DMS53 treated with DMSO at 0.1 percent for 48 hours (cell line): ENCODE data around the gene CBFA2T3.

ENCODE experiments used
- DNase-seq: peaks from one replicate; lab custom pipeline; 2025; ENCODE audit not compliant: unreplicated experiment; lab: John Stamatoyannopoulos, UW

The CBFA2T3 gene

DNA sequence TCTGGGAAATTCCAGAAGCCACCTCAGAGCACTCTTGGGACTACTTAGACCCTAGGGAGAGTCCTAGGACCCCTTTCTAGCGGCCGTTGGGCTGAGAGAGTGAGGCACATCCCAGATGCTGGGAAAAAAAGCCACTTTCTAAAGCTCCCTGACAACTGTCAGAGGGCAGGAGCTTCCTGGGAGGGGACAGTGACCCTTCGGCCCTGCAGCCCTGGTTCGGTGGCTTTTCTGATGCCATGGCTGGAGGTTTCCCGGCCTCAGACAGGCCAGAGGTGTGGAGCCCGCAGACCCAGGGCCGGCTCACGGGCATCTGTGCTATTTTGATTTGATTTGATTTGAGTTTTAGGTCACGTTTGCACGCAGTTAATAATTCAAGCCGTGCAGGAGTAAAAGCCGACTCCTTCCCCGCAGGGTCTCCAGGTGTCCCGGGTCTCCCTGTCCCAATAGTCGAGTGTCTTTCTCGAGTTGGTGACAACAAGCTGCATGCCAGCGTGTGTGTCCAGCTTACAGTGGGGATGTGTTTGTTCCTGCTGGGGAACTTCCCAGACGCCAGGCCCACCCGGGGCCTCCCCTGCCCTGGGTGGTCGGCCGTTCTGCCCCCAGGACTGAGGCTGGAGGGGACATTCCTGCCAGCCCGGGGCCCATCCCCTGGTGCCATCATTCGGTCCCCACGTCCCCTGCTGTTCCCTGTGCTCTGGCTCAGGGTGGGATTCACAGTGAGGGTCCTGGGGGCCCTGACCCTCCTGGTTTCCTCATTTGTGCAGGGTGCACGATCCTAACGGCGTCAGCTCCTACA lies 1.0 kb upstream of the CBFA2T3 start:
- DNase-seq = no peak

DNA sequence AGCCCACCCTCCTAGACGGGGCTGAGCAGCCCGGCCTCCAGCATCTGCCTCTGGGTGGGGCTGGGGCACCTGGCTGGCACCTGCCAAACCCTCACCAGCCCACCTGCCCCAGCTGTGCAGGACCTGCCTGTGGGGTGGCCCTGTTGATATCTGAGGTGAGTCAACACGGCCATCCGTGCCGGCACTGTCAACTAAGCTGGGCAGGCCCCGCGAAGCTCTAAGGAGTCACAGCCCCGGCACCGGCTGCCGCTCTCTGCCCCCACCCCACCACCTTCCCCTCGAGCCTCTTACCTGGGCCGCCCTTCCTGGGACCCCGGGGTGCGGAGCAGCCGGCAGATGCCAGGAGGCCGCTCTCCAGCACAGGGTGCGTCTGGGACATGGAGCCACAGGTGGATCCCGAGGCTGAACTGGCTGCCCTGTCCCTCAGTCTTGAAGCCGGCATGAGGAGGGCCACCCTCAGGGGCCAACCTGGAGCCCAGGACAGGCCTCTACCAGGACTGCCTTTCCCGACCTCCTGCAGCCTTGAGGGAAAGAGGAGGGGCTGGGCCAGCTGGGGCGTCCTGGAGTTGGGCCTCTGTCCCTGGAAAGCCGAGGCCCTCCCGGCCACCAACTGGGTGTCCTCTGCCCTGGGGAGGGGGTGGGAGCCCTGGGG lies 515 bp downstream of the CBFA2T3 start:
- no peak for DNase-seq

DNA sequence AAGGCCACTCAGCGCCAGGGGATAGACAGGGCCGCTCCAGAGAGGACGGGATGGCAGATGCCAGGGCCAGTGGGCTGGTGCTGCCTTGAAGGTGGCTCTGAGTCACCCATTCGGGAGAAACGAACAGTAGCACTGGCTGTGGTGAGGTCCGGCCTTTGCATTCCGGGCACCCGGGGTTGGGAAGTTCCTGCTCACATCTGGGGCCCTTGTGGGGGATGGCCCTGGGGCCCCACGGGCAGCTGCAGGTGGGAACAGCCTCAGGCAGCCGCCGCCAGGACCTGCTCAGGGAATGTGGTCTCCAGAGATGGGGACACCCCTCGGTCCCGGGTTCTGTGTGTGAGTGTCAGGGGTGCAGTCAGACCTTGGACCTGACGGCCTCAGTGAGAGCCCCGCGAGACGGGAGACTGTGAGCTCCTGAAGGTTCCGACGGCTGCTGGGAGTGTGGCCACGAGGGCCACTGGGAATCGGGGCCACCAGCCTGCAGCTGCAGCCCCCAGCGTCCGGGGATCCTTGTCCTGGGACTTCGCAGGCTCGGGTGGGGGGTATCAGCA lies 1.4 kb downstream of the CBFA2T3 start:
- no peak for DNase-seq

DNA sequence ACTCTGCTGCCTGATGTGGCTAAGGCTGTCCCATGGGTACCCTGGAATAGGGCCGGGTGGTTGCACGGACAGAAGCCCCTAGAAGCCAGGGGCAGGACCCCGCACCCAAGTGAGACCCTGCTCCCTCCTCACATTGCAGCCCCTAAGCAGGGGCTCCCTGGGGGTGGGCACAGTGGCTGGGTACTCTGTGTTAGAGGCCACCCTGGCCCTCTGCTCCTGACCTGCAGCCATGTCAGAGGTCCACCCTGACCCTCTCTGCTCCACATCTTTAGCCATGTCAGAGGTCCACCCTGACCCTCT lies 2.1 kb downstream of the CBFA2T3 start:
- DNase-seq = no peak

DNA sequence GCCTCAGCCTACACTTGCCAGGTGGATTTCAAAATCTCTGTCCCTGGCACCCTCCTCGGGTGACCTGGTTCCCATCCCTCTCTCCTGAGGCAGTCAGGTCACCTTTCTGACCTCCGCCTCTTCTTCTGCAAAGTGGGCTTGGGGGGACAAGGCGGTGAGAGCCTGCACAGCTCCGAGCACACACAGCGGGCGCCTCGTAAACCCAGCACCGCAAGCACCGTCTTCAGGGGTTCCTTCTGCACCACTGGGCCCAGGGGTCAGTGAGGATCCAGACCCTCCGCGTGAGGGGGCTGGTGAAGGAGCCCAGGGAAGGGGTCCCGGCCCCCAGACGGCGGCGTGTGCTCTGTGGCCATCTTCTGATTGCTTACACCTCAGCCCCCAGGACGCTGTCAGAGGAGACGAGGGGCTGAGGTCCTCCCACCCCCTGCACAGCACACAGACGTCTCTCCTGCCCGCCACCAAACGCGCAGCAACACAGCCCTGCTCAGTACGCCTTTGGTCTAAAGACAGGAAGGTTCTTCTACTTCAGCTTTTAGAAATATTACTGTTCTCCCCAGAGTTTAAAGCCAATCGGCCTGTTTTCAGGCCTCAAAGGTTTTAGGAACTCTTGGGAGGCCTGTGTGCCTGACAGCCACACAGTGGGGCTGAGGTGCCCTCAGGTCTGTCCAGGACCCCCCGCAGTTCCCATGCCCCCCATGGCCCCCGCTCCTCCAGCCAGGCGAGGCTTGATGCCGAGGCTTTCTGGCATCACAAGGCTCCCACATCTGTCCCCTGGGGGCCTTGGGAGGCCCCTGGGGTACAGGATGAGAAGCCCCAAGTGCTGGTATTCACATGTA lies 2.7 kb downstream of the CBFA2T3 start:
- no peak for DNase-seq

DNA sequence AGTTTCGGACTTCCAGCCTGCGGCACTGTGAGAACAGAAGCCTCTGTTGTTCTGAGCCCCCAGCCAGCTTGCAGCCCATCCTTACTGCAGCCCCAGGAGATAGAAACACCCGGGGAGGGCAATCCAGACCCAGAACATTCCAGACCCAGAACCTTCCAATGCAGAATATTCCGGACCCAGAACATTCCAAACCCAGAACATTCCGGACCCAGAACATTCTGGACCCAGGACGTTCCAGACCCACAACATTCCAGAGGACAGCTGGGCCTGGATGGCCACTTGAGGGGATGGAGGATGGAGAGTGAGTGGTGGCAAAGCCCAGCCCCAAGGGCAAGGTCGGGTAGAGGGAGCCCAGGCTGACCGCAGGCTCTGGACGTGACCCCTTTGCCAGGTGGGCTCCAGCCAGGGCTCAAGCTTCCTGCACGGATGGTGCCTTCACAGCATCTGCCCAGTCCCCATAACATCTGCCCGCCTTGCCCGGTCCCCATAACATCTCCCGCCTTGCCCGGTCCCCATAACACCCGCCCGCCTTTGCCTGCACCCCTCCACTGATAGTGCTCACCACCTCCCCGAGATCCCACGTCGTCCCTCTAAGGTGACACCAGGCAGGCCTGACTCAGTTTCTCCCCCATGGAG lies 3.5 kb downstream of the CBFA2T3 start:
- no peak for DNase-seq

DNA sequence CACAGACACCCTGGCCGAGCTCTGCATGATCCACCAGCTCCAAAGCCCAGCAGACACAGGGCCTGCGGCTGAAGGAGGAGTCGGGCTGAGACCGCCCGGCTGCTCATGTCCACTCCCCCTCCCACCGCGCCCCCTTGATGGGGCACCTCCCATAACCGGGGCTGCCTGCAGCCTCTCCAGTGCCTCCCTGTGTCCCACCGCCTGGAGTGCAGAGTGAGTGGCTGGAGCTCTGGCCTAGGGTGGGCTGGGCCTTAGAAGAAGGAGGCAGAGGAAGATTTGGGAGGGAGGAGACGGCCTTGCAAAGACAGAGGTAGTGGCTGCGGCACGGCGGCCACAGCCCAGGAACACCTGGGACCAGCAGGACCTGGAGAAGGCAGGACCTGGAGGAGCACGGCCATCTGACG lies 4.0 kb downstream of the CBFA2T3 start:
- no peak for DNase-seq

DNA sequence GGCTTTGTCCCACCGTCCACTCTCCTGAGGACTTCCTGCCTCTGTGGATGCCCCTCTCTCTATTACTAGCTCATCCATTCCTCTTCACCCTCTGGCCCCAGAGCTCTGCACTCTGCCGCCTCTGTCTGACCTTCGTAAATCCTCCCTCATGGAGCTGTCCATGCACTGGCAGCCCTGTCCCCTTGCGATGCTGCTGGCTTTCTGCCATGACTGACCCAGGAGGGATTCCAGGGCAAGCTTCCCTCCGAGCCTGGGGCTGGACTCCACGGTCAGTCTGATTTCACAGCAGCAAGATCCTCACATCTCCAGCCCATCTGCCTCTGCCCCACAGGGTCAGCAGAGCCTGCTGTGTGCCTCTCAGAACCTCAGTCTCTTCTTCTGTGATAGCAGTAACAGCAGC lies 4.7 kb downstream of the CBFA2T3 start:
- no peak for DNase-seq

DNA sequence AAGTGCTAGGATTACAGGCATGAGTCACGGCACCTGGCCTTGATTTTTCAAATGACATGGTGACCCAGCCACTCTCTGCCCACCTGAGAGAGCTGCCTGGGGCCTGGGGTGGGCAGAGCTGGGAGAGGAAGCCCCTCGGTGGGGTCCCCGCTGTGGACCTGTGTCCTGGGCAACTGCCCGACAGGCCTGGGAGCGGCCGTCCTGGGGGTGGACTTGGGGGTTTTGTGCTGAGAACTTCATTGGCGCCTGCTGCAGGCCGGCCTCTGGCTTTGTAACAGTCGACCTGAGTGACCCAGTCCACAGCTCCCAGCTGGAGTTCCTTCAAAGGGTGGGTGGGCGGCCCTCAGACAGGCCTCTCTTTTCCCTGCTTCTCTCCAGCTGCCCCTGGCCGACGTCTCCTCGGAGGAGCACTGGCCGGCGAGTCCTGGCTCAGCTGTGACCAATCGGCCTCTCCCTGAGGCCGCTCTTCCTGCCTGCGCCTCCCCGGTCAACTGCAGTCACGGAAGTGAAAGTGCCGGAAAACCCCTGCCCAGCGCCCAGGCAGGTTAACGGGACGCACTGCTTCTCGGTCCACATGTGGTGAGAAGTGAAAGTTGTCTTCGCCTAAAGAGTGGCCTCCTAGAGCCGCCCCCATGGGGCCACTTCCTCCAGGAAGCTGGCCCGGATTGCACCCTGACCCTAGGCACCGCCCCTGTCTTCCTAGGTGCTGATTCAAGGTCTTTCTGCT lies 5.5 kb downstream of the CBFA2T3 start:
- DNase-seq = no peak

DNA sequence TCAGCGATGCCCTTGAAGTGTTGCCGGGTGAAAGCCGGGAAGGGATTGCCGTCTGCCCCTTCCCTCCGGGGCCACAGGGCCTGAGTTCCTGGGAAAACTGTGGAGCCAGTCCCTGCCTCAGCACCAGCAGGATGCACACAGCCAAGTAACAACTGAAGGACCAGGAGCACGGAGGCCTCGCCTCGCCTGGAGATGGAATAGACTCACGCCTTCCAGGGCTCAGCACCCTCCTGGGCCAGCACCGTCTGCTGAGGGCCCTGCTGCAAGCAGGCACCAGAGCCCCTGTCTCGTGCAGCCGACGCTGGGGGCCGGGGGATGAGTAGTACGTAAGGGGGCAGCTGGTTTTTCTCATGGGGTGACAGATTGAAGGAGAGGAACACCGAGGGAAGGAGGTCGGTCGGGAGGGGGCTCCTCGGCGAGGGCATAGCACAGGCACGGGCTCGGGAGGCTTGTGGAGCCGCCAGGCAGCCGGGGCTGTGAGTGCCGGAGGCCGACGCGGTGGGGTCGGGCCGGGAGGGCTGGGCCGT lies 6.4 kb downstream of the CBFA2T3 start:
- DNase-seq = no peak

DNA sequence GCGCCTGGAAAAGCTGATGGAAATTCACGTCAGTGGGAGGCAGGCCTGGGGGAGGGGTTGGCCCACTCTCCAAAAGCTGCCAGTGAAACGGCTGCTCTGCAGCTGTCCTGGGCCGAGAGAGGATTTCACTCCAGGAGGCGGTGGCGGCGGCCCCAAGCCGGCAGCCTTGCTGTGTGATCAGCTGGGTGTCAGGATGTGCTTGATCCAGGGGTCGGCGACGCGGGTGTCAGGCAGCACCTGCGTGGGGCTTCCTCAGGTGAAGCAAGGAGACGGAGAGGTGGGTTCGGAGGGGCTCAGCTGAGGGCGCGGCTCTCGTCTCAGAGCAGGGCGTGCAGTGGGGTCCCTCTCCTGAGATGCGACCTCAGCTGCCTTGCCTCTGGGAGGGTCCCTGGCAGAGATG lies 7.0 kb downstream of the CBFA2T3 start:
- DNase-seq = no peak

DNA sequence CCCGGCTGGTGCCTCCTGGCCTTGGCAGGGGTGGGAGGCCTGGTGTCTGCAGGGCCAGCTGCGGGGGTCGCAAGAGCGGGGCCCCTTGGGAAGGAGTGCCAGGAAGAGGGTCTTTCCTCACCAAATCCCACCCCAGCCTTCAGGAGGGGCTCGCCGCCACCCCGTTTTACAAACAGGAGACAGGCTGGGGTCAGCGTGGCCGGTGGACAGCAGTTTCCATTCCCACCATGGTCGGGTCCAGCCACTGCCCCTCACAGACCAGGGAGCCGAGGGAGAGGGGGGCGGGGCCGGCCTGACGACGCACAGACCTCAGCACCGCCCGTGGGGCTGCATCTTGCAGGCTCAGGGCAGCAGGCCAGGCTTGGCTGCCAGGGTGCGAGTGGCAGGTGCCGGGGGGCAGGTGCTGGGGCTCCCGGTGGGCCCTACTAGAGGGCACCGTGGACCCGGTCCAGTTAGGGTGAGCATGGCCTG lies 7.6 kb downstream of the CBFA2T3 start:
- DNase-seq = no peak

DNA sequence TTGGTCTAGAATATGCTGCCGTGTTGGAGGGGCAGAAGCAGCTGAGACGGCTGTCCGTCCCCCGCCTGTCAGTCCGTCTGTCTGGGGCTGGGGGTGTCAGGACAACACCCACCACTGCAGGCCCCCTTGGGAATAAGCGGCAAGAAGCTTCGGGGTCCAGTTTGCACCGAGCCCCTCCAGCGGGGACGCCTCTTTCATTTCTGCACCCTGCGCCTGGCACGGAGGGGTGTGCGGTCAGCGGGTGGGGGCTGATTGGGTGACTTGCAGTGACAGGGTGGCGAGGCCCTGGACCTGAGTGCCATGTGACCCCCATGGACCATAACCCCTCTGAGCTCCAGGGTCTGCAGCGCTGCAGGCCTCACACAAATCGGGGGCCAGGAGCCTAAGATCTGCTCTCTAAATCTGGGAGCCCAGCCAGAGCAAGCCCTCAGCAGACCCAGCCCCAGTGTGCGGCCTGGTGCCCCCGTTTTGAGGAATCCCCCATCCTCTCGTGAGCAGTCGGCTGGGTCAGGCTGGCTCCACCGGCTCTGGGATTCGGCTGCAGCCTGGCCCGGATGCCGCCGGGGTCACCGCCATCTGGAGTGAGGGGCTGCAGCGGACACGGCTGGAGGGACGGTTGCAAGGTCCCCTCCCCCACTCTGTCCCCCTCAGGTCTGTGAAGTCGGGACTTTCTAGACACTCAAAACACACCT lies 8.3 kb downstream of the CBFA2T3 start:
- DNase-seq = no peak

DNA sequence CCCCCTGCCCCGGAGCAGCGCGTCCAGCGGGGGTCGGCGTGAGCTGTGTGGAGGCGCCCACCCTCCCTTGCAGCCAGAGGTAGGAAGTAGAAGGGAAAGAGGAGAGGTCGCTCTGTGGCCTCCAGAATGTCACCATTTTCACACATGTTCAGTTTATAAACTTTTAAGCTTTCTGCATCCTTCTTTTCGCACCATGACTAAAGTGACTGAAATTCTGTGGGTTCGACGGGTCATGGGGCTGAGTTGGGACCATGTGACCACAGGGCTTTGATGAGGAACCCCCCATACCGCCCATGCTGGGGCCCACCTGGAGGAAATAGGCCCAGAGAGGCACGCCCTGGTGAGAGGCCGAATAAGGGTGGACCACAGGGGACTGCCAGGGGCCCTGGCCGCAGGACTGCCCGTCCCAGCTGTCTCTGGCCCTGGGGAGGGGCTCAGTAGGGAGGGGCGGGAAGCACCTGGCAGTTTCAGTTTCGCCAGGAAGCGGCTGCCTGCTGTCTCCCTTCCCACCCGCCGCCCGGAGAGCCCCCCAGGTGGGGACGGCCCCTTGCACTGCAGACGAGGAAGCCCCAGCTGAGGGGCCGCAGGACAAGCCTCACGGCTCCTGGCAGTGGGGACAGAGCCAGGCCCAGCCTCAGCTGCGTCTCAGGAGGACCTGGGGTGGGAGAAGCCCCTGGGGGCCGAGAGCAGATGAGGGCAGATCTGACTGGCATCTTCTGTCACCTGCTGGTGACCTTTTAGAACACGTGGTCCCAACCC lies 9.0 kb downstream of the CBFA2T3 start:
- DNase-seq = no peak

DNA sequence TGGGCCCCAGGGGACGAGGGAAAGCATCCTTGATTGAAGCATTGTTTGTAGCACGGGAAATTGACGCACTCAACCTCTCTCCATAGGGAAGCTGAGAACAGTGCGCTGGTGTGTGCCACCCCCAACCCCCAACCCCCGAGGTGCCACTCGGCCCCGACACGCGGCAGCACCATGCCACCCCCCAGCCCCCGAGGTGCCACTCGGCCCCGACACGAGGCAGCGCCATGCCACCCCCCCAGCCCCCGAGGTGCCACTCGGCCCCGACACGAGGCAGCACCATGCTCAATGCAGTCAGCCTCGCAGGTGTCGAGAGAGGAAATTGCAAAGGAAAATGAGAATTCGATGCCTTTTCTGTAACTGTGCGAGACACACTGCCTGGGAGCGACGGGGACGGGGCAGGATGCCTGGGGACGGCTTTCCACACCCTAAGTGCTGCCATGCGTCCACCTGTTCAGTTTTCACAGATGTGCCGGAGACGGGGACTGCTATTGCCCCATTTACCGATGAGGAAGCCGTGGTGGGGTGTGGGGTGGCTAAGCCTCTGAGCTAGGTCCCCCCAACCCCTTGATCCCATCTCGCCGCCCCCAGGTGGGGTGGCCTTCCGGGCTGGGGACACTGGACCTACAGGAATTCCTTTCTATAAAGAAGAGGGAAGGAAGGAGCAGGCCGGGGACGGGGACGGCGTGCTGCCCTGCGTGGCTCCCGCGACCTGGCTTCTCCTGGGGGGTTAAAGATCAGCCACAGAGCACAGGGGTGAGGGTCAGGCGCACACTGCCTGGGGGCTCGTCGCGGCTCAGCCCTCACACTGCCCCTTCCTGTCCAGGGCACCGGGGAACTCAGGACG lies 9.8 kb downstream of the CBFA2T3 start:
- DNase-seq = no peak

DNA sequence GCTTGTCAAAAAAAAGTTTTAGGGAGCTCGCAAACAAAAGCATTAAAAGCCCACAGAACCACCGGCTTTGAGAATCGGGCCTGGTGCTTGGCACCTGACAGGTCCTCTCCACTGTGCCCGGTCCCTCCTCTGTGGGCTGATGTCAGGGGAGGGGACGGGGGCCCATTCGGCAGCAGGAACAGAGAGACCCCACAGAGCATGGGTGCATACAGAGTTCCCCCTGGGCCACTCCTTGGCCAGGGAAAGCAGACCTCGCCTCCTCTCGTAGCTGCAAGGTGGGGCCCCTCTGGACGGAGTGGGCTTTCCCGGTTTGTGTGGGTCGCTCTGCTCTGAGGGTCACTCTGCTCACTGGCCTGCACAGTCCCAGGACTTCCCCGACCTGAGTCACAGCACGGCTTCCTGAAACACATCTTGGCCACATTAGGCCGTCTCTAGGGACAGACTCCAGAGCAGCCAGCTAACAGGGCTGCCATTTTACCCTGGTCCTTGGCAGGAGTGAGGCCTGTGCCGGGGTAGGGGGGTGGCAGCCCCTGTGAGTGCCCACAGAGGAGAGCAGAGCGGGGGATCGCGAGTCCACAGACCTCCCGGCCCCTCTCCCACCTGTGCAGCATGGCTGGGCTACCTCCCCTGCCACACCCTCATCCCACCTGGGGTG lies 11.1 kb downstream of the CBFA2T3 start:
- no peak for DNase-seq

DNA sequence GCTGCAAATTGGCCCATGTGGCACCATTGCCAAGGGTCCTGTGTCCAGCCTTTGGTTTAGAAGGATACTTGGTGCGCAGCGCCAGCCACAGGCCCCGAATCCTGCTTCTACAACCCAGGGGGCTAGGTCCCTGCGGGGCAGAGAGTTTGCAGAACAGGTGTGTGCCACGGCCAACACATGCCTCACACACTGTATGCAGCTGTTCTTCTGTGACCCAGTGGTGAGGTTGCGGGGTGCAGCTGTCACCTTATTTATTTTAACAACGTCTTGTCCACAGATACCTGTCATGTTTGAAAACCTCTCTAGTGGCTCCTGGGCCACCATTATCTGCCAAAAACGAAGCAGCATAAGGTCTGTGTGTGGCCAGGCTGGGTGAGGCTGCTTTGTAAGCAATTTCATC lies 11.6 kb downstream of the CBFA2T3 start:
- no peak for DNase-seq

DNA sequence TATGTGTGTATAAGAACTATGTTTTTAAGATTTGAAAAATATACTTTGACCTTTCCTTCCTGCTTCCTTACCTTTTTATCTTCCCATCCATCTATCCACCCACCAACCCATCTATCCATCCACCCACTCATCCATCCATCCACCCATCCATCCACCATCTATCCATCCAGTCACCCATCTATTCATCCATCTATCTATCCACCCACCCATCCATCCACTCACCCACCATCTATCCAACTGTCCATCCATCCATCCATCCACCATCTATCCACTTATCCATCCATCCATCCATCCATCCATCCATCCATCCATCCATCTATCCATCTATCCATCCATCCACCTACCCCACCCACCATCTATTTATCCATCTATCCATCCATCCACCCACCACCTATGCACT lies 12.4 kb downstream of the CBFA2T3 start:
- DNase-seq = no peak
